Prostate gland (tissue), 2 donors: Measurements from ENCODE around the gene SH3PXD2B.

Experiments used
- POLR2AphosphoS5 ChIP-seq: sonication (generic); formaldehyde crosslinking; IDR thresholded peaks from one replicate; pipeline ENCODE4 v1.6.1; 2017; ENCODE audit warnings: antibody characterized with exemption
- TF ChIP-seq, protein P1 (sequence below), 4 experiments: fragments of 200-600 bp in 2 of 4; fragments of 450-650 bp in 2 of 4; sonication (generic) in 2 of 4; IDR thresholded peaks; 1 replicate in 3 of 4; 2 replicates in 1 of 4; pipeline ENCODE4 v1.5.1; 2016 to 2019; ENCODE audit warnings: antibody characterized with exemption in 4 of 4, mild to moderate bottlenecking in 2 of 4, moderate library complexity in 2 of 4

DNA sequence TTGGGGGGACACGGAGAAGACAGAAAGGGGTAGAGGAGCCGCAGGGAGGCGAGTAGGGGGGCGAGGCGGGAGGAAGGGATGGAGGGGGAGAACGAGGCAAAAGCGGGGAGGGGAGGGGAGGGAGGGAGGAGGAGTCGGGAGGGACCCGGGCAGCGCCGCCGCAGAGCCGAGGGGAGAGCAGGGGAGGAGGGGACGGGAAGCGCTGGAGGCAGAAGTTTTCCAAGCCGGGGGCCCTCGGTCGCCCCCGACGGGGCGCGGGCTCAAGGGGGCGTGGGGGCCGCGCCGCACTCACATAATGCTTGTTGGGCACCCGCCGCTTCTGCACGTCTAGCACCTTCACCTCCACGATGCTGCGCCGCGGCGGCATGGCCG lies 353 bp downstream of the SH3PXD2B start:
- TF ChIP-seq, protein P1, sequence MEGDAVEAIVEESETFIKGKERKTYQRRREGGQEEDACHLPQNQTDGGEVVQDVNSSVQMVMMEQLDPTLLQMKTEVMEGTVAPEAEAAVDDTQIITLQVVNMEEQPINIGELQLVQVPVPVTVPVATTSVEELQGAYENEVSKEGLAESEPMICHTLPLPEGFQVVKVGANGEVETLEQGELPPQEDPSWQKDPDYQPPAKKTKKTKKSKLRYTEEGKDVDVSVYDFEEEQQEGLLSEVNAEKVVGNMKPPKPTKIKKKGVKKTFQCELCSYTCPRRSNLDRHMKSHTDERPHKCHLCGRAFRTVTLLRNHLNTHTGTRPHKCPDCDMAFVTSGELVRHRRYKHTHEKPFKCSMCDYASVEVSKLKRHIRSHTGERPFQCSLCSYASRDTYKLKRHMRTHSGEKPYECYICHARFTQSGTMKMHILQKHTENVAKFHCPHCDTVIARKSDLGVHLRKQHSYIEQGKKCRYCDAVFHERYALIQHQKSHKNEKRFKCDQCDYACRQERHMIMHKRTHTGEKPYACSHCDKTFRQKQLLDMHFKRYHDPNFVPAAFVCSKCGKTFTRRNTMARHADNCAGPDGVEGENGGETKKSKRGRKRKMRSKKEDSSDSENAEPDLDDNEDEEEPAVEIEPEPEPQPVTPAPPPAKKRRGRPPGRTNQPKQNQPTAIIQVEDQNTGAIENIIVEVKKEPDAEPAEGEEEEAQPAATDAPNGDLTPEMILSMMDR (IDR thresholded peaks at IDR 0.05) = no peak
- no peak for TF ChIP-seq POLR2AphosphoS5
